ENCODE measurements around the gene IL10RA.
A peak's percentile ranks its signal among the peaks of the same experiment; 100 is the strongest.

Gene IL10RA

DNA sequence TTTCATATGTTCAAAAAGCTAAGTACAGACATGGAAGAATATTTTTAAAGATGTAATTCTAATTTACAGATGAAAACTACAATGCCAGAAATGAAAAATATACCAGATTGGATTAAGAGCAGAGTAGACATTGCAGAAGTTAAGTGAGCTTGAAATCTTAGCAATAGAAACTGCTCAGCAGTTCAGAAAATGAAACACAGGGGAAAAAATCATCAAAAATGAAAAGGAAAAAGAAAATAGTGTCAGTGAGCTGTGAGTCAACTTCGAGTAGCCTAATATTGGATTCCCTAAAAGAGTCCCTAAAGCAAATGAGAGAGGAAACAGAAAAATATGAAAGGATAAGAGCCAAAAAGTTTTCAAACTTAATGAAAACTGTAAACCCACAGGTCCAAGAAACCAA, 25.8 kb upstream of the IL10RA start:
- TF ChIP-seq Cebpa-rat (IDR thresholded peaks at IDR 0.05), result no peak
- H3K36me3 ChIP-seq, result no peaks in the 10 kb centered on the region
- H3K4me3 ChIP-seq, result no peak overlapping the region
- no peak overlapping the region for H3K9ac ChIP-seq
- H4K20me1 ChIP-seq, result no peaks in the 10 kb centered on the region
- no peaks in the 10 kb centered on the region for H3K27me3 ChIP-seq
- H3K4me2 ChIP-seq, result no peak overlapping the region
- peaks cover 8% of the 10 kb centered on the region for H3K9me3 ChIP-seq
- H3K27ac ChIP-seq, result no peak overlapping the region
- H3K4me1 ChIP-seq, result peaks cover 6% of the 10 kb centered on the region; the same call in 1 of the 2 replicates

DNA sequence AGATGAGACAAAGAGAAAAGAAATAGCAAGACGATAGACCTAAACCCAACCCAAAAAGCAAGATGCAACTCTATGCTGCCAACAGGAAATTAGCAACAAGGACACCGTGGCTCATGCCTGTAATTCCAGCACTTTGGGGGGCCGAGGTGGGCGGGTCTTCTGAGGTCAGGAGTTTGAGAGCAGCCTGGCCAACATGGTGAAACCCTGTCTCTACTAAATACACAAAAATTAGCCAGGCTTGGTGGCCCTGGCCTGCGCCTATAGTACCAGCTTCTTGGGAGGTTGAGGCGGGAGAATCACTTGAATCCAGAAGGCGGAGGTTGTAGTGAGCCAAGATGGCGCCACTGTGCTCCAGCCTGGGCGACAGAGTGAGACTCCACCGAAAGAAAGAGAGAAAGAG, 24.3 kb upstream of the IL10RA start:
- no peaks in the 10 kb centered on the region for H3K27me3 ChIP-seq
- no peaks in the 10 kb centered on the region for H4K20me1 ChIP-seq
- H3K9ac ChIP-seq, result no peak overlapping the region
- peaks cover 8% of the 10 kb centered on the region for H3K9me3 ChIP-seq
- peaks cover 6% of the 10 kb centered on the region; the same call in 1 of the 2 replicates for H3K4me1 ChIP-seq
- H3K27ac ChIP-seq, result no peak overlapping the region
- no peak for TF ChIP-seq Cebpa-rat (IDR thresholded peaks at IDR 0.05)
- H3K4me2 ChIP-seq, result no peak overlapping the region
- no peaks in the 10 kb centered on the region for H3K36me3 ChIP-seq
- no peak overlapping the region for H3K4me3 ChIP-seq

DNA sequence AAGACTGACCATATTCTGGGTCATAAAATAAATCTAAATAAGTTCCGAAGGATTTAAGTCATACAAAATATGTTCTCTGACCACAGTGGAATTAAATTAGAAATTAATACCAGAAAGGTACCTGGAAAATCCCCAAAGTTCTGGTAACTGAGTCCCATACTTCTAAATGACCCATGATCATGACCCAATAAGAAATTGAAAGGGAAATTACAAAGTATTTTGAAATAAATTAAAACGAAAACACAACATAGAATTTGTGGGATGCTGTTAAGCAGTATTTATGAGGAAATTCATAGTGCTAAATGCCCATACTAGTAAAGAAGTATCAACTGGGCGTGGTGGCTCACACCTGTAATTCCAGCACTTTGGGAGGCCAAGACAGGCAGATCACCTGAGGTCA, 23.4 kb upstream of the IL10RA start:
- H3K27ac ChIP-seq, result no peak overlapping the region
- TF ChIP-seq Cebpa-rat (IDR thresholded peaks at IDR 0.05), result no peak
- H3K4me3 ChIP-seq, result no peak overlapping the region
- H4K20me1 ChIP-seq, result no peaks in the 10 kb centered on the region
- H3K36me3 ChIP-seq, result no peaks in the 10 kb centered on the region
- H3K4me2 ChIP-seq, result no peak overlapping the region
- no peaks in the 10 kb centered on the region for H3K9me3 ChIP-seq
- no peak overlapping the region for H3K9ac ChIP-seq
- peaks cover 6% of the 10 kb centered on the region; the same call in 1 of the 2 replicates for H3K4me1 ChIP-seq
- no peaks in the 10 kb centered on the region for H3K27me3 ChIP-seq

DNA sequence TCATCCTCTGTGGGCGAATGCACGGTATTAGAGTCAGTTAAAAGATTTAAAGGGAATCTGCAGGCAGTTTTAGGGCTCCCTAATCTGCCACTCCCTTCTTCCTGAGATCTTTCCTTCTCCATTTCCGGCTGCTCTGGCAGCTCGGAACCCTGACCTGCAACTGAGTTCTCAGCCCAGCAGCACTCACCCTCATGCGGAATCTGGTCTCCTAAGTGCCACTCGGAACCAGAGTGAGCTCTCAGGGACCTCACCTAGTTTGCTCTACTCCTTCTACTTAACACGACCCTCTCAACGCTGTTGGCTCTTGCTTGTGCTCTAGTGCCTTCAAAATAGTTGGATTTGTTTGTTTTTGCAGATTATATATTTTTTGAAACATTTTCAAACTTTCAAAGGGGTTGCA, 19.3 kb upstream of the IL10RA start:
- H3K27ac ChIP-seq, result no peak overlapping the region
- H3K4me3 ChIP-seq, result no peak overlapping the region
- TF ChIP-seq Cebpa-rat (IDR thresholded peaks at IDR 0.05), result no peak
- H3K9me3 ChIP-seq, result no peaks in the 10 kb centered on the region
- H3K9ac ChIP-seq, result no peak overlapping the region
- H3K27me3 ChIP-seq, result no peaks in the 10 kb centered on the region
- no peaks in the 10 kb centered on the region for H4K20me1 ChIP-seq
- peaks cover 23% of the 10 kb centered on the region for H3K4me1 ChIP-seq
- H3K36me3 ChIP-seq, result no peaks in the 10 kb centered on the region
- no peak overlapping the region for H3K4me2 ChIP-seq

DNA sequence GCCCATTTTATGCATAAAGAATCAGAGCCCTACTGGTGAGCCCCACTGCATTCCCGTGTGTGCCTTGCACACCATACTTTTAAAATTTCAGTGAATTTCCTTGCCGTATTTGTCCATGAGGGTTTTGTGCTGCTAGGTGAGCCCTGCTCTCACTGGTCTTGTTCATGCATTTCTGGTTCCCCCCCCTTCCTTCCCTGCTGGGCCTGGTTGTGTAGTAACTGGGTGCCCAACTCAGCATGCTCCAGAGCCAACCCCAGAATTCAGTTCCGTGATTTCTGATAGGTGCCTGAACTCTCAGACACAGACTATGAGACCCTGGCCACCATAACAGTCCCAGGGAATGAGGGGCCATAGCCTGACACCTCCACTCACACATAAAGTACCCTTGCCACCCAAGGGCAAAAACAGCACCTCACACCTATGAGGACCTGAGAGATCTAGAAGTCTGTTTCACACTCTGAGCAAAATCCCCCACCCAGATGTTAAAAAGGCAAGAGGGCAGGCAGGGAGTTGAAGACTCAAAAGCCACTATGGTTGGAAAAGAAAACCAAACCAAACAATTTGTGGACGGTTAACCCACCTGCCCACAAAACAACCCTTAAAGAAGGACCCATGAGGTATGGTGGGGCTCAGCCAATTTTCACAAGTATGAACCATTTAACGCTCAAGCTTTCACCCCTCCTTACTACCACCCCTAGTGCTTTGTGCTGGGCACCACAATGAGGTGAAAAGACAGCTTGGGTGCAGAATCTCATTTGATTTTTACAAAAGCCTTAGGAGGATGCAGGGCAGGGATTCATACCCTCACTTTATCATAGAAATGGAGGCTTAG, 16.8 kb upstream of the IL10RA start:
- H3K9ac ChIP-seq, result no peak overlapping the region
- H3K27me3 ChIP-seq, result no peaks in the 10 kb centered on the region
- H3K4me2 ChIP-seq, result peak overlapping the region; percentile 79
- H3K4me3 ChIP-seq, result no peak overlapping the region
- TF ChIP-seq Cebpa-rat (IDR thresholded peaks at IDR 0.05), result no peak
- no peaks in the 10 kb centered on the region for H3K36me3 ChIP-seq
- H3K4me1 ChIP-seq, result peaks cover 37% of the 10 kb centered on the region
- H4K20me1 ChIP-seq, result no peaks in the 10 kb centered on the region
- H3K9me3 ChIP-seq, result no peaks in the 10 kb centered on the region
- no peak overlapping the region for H3K27ac ChIP-seq

DNA sequence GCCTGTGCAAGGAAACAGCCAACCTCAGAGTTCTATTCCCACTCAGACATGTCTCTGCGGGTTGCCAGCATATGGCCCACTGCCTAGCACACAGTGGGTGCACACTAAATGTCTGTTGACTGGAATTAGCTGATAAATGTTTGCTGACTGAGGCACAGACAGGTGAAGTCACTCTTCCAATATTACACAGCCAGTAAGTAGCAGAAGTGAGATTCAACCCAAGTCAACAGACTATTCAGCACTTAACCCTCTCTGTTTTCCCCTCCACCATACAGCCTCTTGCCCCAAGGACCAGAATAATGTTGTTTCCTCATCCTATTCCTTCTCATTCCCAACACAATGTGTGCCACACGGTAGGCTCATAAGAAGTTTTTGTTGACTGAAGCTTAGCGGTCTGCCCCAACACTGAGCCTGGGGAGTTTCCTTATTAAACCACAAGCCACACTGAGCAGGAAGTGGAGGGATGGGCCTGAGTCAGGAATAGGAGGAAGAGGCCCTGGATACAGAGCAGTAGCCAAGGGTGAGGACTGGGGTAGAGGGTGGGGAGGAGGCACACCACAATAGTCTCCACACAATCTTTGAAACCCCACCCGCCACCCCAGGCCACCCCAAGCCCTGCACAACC, 15.7 kb upstream of the IL10RA start:
- Histone ChIP-seq H3K9ac (no peak overlapping the region), H3K27ac (no peak overlapping the region), H3K36me3 (no peaks in the 10 kb centered on the region), H3K4me1 (peaks cover 37% of the 10 kb centered on the region), H3K27me3 (no peaks in the 10 kb centered on the region), H3K4me2 (peak overlapping the region; percentile 79), H4K20me1 (no peaks in the 10 kb centered on the region), H3K4me3 (no peak overlapping the region), H3K9me3 (no peaks in the 10 kb centered on the region)
- no peak for TF ChIP-seq Cebpa-rat (IDR thresholded peaks at IDR 0.05)

DNA sequence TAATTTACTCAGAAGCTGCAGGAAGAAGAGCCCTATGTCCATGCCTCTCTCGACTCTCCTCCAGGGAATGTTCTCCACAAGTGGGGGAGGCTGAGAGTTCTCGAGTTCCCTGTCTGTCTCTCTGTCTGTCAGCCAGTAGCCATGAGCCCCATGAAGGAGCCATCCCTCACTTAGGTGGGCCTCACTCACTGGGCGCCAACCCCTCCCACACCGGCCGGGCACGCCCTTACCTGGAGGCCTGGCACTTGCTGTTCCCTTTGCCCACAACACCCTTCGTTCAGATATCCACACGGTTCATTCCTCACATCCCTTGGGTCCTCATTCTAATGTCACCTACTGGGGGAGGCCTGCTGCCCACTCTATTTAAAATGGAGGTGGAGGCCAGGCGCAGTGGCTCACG, 14.2 kb upstream of the IL10RA start:
- H3K4me2 ChIP-seq, result no peak overlapping the region
- no peaks in the 10 kb centered on the region for H3K36me3 ChIP-seq
- H4K20me1 ChIP-seq, result no peaks in the 10 kb centered on the region
- no peak for TF ChIP-seq Cebpa-rat (IDR thresholded peaks at IDR 0.05)
- no peak overlapping the region for H3K4me3 ChIP-seq
- peaks cover 46% of the 10 kb centered on the region for H3K4me1 ChIP-seq
- no peaks in the 10 kb centered on the region for H3K9me3 ChIP-seq
- H3K27me3 ChIP-seq, result no peaks in the 10 kb centered on the region
- H3K27ac ChIP-seq, result no peak overlapping the region
- no peak overlapping the region for H3K9ac ChIP-seq

DNA sequence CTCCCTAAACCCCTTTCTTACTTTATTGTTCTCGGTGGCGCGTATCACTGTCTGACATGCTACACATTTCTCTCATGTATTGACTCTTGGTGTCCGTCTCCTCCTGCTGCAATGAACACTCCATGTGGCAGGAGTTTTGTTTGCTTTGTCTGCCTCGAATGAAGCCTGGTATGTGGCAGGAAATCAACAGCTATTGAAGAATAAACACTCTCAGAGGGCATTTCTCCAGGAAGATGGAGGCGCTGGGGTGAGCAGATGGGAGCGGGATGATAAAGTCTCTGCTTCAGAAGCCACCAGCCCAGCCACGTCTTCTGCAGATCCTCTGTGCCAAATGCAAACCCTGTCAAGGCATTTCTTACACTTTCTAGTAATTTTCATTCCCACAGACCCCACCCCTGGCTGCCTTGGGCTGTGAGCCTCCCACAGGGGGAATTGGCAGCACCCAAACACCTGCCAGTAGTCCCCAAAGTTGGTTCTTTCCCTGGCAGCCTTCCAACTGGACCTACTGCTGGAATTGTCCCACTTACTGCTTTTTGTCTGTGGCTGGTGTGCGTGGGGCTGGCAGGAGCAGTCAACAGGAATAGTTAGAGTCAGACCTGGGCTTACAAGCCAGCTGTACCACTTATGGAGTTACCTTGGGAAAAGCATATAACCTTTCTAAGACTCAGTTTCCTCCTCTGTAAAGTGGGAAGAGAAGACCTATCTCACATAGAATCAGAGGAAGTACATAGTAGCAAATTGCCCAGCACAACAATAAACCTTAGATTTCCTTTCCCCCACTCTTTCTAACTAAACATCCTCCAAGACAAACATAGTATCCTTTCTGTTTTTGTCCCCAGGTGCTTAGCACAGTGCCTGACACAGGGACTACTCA, 13.3 kb upstream of the IL10RA start:
- peaks cover 54% of the 10 kb centered on the region for H3K4me1 ChIP-seq
- no peak overlapping the region for H3K4me3 ChIP-seq
- peak overlapping the region; percentile 26; the same call in 1 of the 2 replicates for H3K4me2 ChIP-seq
- no peaks in the 10 kb centered on the region for H3K27me3 ChIP-seq
- no peaks in the 10 kb centered on the region for H3K36me3 ChIP-seq
- H3K9ac ChIP-seq, result no peak overlapping the region
- H4K20me1 ChIP-seq, result no peaks in the 10 kb centered on the region
- no peak overlapping the region for H3K27ac ChIP-seq
- no peaks in the 10 kb centered on the region for H3K9me3 ChIP-seq
- no peak for TF ChIP-seq Cebpa-rat (IDR thresholded peaks at IDR 0.05)

DNA sequence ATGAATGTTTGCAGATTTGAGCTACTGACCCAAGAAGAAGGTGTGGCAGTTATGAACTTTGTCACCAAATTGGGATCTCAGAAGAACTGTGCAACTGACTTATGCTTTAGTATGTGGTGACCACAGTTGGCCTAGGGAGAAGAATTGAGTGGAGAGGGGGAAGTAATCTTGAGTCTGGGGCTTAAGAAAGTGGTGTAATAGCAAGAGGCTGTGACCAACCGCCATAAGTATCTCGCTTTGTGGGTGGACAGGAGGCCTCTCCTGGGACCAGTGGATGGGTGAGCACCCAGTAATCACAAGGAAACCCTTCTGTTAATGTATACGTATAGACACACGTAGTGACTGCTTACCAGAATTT, 12.7 kb upstream of the IL10RA start:
- Histone ChIP-seq H4K20me1 (no peaks in the 10 kb centered on the region), H3K4me3 (no peak overlapping the region), H3K9ac (no peak overlapping the region), H3K27ac (no peak overlapping the region), H3K9me3 (no peaks in the 10 kb centered on the region), H3K4me2 (no peak overlapping the region; the same call in 1 of the 2 replicates), H3K27me3 (no peaks in the 10 kb centered on the region), H3K4me1 (peaks cover 54% of the 10 kb centered on the region), H3K36me3 (no peaks in the 10 kb centered on the region)
- TF ChIP-seq Cebpa-rat (IDR thresholded peaks at IDR 0.05), result no peak

DNA sequence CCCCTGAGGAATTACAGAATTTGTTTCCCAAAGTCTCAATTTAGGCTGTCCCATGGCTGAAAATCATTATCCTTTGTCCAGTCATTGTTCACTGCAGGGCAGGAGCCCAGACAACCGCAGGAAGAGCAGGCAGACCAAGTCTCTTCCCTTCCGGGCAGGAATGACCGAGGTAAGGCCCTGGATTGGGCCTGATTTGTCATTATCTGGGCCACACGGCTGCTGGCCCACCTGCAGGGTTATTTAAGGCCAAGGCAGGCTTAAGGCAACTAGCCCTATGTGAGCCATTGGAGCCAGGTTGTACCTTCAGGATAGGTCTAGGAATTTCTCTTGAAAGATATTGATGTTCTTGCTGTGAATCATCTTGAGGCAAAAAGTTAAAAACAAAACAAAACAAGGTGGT, 9.7 kb upstream of the IL10RA start:
- Histone ChIP-seq H3K27me3 (no peaks in the 10 kb centered on the region), H3K36me3 (no peaks in the 10 kb centered on the region), H3K9ac (no peak overlapping the region), H3K4me2 (peak overlapping the region; percentile 47), H3K27ac (no peak overlapping the region), H3K9me3 (no peaks in the 10 kb centered on the region), H3K4me1 (peaks cover 38% of the 10 kb centered on the region), H3K4me3 (no peak overlapping the region), H4K20me1 (no peaks in the 10 kb centered on the region)
- TF ChIP-seq Cebpa-rat (IDR thresholded peaks at IDR 0.05), result no peak
